ENCODE results near the gene BMPR1A. TPM values are rescaled to one million over a fixed set of nuclear protein-coding genes. Genes with fewer than 3 reads are reported as not detected.

Gene BMPR1A
- total and polyA plus RNA-seq, 9 of the 15 experiments (the other 6 are each of a cell fraction or from before 2014, with no cell fraction given), result 1.6 to 17.5 (median 9.1) TPM

- H3K4me1 ChIP-seq (replicated peaks in 1 of 2; ENCODE audit: control insufficient read depth in 2 of 2, insufficient read depth in 2 of 2, low read length in 2 of 2), result peaks cover 0 to 32% of the 10 kb centered on the region in 2 experiments; a peak in 4 of 5 replicates
- H3K4me3 ChIP-seq, result no peak overlapping the region
- ATAC-seq (no peak), DNase-seq (ENCODE audit: extremely low read depth in 1 of 4, low spot score in 3 of 4) (no peak), FAIRE-seq (no peak)
- no peaks in the 10 kb centered on the region for H3K27me3 ChIP-seq (ENCODE audit: control insufficient read depth in 2 of 2, insufficient read depth in 2 of 2, low read length in 2 of 2)
- no peak overlapping the region for H3K4me2 ChIP-seq (ENCODE audit: insufficient read depth, low read length)
- TF ChIP-seq ZNF780A (CRISPR knock-in tag; IDR thresholded peaks at IDR 0.05), result no peak
- TF ChIP-seq ZFP91 (CRISPR knock-in tag; IDR thresholded peaks at IDR 0.05), result no peak
- no peak for TF ChIP-seq ZNF232 (CRISPR knock-in tag; IDR thresholded peaks at IDR 0.05)
- no peak for TF ChIP-seq ZNF212 (CRISPR knock-in tag; IDR thresholded peaks at IDR 0.05)
- no peak for TF ChIP-seq SMARCA5 (IDR thresholded peaks at IDR 0.05)
- no peak for TF ChIP-seq PREB (CRISPR knock-in tag; IDR thresholded peaks at IDR 0.05)
- TF ChIP-seq SMARCE1 (IDR thresholded peaks at IDR 0.05), result no peak
- TF ChIP-seq SIRT6 (IDR thresholded peaks at IDR 0.05; ENCODE audit: low read depth, low read length), result no peak
- no peaks in the 10 kb centered on the region for H3K9me1 ChIP-seq (ENCODE audit: control insufficient read depth, insufficient read depth, low read length)
- ChIA-PET POLR2A (no interaction called here), CTCF (ENCODE audit: low intra/inter-chr PET ratio) (interaction anchor here (2.9 kb wide), 1 partner anchor 190 kb away, joined by 20 read pairs; no protein-coding TSS in a partner anchor)
- WGBS (ENCODE audit: insufficient coverage, low coverage, missing lambda C conversion rate), result 69% methylated on average over 9 of the region's 16 CpGs
- H3K27ac ChIP-seq (ENCODE audit: extremely low read depth, low read depth, low read length), result no peak overlapping the region
- no peaks in the 10 kb centered on the region for H3K9me3 ChIP-seq (replicated peaks; ENCODE audit: control insufficient read depth, insufficient read depth, low read depth, low read length)
- no peak overlapping the region for H2AFZ ChIP-seq (ENCODE audit: low read depth, low read length)
- no peaks in the 10 kb centered on the region for H3K36me3 ChIP-seq (ENCODE audit: control insufficient read depth, insufficient read depth, low read length)
- H4K20me1 ChIP-seq (replicated peaks; ENCODE audit: control insufficient read depth, insufficient read depth, low read length), result no peaks in the 10 kb centered on the region
- intact Hi-C loops (cut with micrococcal nuclease) (loop anchor here (2.0 kb wide), 1 partner anchor 43 kb away; no protein-coding TSS in a partner anchor), in situ Hi-C loops (cut with MboI) (loop anchor here (5.0 kb wide), 1 partner anchor 193 kb away; no protein-coding TSS in a partner anchor)
- H3K9ac ChIP-seq (ENCODE audit: insufficient read depth in 1 of 2, low read depth in 2 of 2, low read length in 2 of 2), result no peak overlapping the region; a peak in 1 of 4 replicates
- H3K79me2 ChIP-seq (ENCODE audit: control insufficient read depth, insufficient read depth, low read length), result no peaks in the 10 kb centered on the region
- BruUV-seq (replicated peaks), result no TSS peak
Observed at GRCh38 chr10:86709396-86710185, 46.8 kb upstream of the BMPR1A start.

Data from K562 (cell line).